K562 (cell line): ENCODE measurements around the gene NACA.

Experiments used
- EP300 ChIP-seq: IDR thresholded peaks from 2 replicates; pipeline ENCODE4 v1.6.1; 2012; ENCODE audit warnings: low read length, improper control_type of control experiment
- FOXJ3 ChIP-seq: sonication (generic); formaldehyde crosslinking; IDR thresholded peaks from 2 replicates; pipeline ENCODE4 v1.4.0; 2020; ENCODE audit warnings: mild to moderate bottlenecking, missing genetic modification reagents
- MEF2D ChIP-seq: conservative IDR thresholded peaks from 2 replicates; pipeline ENCODE4 v1.6.1; 2016; ENCODE audit warnings: low read depth, missing genetic modification characterization, missing compliant biosample characterization
- MXI1 ChIP-seq: IDR thresholded peaks from 2 replicates; pipeline ENCODE4 v1.6.1; 2011; ENCODE audit warnings: low read depth, mild to moderate bottlenecking, improper control_type of control experiment, low read length
- NR4A1 ChIP-seq, 2 experiments: fragments of 250-450 bp in 1 of 2; fragments of 450-650 bp in 1 of 2; sonication (Bioruptor Pico) in 1 of 2; IDR thresholded peaks; 2 replicates each; pipeline versions ENCODE4 v1.4.0 to v1.6.1; 2016 to 2020; ENCODE audit warnings: mild to moderate bottlenecking in 2 of 2, missing compliant biosample characterization in 1 of 2, missing genetic modification characterization in 1 of 2, moderate library complexity in 1 of 2
- NRF1 ChIP-seq, 2 experiments: fragments of 450-650 bp; IDR thresholded peaks in 1 of 2; conservative IDR thresholded peaks in 1 of 2; 2 replicates each; pipeline ENCODE4 v1.6.1; 2014; ENCODE audit warnings: mild to moderate bottlenecking in 2 of 2
- PCBP2 ChIP-seq: fragments of 200-400 bp; formaldehyde crosslinking; IDR thresholded peaks from 2 replicates; pipeline ENCODE4 v1.6.1; 2018; ENCODE audit warnings: low read length, low read depth, mild to moderate bottlenecking, moderate library complexity; ENCODE audit not compliant: poor library complexity, severe bottlenecking
- SMARCA4 ChIP-seq: fragments of 450-650 bp; IDR thresholded peaks from 2 replicates; pipeline ENCODE4 v1.6.1; 2016
- TAF1 ChIP-seq: IDR thresholded peaks from 2 replicates; pipeline ENCODE4 v1.6.1; 2011; ENCODE audit warnings: mild to moderate bottlenecking, low read length, moderate library complexity; ENCODE audit not compliant: insufficient read depth, control insufficient read depth, severe bottlenecking; ENCODE audit errors: extremely low read depth

GRCh38 chr12:56714431-56714929 lies 10.6 kb downstream of the NACA start:
- TF ChIP-seq TAF1 (no peak), PCBP2 (no peak), EP300 (no peak), FOXJ3 (no peak), MXI1 (no peak), NRF1 (conservative IDR thresholded peaks at IDR 0.05 in 1 of 2, IDR thresholded peaks at IDR 0.05 in 1 of 2) (no peak), SMARCA4 (no peak), NR4A1 (CRISPR knock-in tag; IDR thresholded peaks at IDR 0.05) (no peak), NR4A1 (tag; IDR thresholded peaks at IDR 0.05) (no peak), MEF2D (tag) (no peak)
